LNCaP clone FGC (cell line): ENCODE results near the gene WSCD1.

Experiments used
- DNase-seq: peaks from one replicate; pipeline ENCODE4 v3.0.0-alpha.2; 2011; ENCODE audit warnings: low read depth
- H3K4me3 ChIP-seq: 2 replicates; pipeline ENCODE4 v1.5.1; 2011; ENCODE audit warnings: mild to moderate bottlenecking, low read depth, low read length, control low read depth
- CTCF ChIP-seq: IDR thresholded peaks from 2 replicates; pipeline ENCODE4 v1.5.1; 2012; ENCODE audit warnings: mild to moderate bottlenecking; ENCODE audit not compliant: control insufficient read depth, insufficient read depth; ENCODE audit errors: extremely low read depth

WSCD1 gene

GRCh38 chr17:6140728-6141330 lies 70.7 kb downstream of the WSCD1 start:
- no peak for TF ChIP-seq CTCF
- DNase-seq, result no peak
- no peak overlapping the region for H3K4me3 ChIP-seq

DNA sequence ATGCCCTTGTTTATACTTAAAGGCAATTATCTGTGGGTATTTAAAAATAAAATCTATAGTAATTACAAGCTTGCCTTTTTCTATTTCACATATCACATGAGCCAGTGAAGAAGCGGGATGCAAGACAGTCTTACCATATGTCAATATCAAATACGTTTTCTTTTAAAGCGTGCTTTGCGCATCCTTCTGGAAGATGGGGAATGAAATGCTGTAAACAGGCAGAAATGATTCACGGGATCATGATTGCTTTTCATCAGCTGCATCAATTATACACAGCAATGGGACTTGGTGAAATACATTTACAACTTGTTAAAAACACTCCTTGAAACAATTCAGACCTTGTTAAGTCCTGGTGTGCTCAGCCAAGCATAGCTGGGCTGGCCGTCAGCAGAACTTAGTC lies 72.5 kb downstream of the WSCD1 start:
- DNase-seq, result no peak
- H3K4me3 ChIP-seq, result no peak overlapping the region
- no peak for TF ChIP-seq CTCF

DNA sequence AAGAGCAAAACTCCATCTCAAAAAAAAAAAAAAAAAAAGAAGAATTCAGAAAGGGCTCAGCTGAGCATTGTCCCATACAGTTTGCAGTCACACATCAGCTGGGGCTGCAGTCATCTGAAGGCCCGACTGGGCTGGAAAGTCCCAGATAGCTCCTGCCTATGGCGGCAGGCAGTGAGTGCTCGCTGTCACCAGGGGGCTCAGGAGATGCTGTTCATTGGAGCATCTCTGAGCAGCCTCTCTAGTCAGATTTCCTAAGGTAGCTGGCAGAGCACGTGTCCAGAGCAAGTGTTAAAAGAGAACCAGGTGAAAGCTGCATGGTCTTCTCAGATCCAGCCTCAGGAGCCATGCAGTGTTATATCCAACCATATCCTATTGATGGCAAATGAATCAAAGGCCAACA lies 75.8 kb downstream of the WSCD1 start:
- DNase-seq, result no peak

DNA sequence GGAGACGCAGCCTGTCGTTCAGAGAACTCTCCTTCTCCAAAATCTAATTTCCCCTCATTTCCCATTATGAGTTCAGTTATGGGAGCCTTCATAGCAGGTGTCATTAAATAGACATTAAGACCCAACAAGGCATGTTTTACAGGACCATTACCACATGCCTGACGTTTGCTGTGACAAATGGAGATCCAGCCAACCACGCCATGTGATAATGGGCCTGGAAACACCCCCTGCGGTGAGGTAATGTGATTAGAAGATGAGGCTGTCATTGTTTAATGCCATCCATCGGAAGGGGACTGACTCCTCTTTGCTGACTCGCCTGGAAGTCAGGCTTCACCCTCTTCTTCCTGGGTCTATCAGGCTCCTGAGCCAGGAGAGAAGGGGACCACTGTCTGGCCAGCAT lies 76.9 kb downstream of the WSCD1 start:
- H3K4me3 ChIP-seq, result no peak overlapping the region
- no peak for TF ChIP-seq CTCF
- no peak for DNase-seq

More for the DNA sequence above, 75.8 kb downstream of the WSCD1 start:
- no peak for TF ChIP-seq CTCF
- H3K4me3 ChIP-seq, result no peak overlapping the region

GRCh38 chr17:6153375-6153774 lies 83.2 kb downstream of the WSCD1 start:
- no peak for DNase-seq
- no peak for TF ChIP-seq CTCF
- H3K4me3 ChIP-seq, result no peak overlapping the region

DNA sequence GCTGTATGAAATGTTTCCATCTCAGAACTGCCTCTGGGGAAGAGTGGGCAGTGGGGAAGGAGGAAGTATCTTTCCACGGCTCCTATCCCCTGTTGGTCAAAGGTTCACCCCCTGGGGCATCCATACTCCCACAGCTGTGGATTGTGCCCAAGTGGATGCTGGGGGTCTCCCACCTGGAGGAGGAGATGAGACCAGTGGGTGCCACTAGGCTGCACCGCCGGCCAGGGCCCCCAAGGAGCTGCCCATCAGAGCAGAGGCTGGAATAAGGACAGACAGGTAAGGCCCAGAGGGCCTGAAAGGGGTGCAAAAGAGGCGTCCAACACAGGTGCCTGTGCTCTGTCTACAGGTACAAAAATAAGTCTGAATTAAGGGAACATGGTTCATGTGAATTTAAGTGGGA lies 87.5 kb downstream of the WSCD1 start:
- no peak overlapping the region for H3K4me3 ChIP-seq
- TF ChIP-seq CTCF, result no peak
- no peak for DNase-seq

DNA sequence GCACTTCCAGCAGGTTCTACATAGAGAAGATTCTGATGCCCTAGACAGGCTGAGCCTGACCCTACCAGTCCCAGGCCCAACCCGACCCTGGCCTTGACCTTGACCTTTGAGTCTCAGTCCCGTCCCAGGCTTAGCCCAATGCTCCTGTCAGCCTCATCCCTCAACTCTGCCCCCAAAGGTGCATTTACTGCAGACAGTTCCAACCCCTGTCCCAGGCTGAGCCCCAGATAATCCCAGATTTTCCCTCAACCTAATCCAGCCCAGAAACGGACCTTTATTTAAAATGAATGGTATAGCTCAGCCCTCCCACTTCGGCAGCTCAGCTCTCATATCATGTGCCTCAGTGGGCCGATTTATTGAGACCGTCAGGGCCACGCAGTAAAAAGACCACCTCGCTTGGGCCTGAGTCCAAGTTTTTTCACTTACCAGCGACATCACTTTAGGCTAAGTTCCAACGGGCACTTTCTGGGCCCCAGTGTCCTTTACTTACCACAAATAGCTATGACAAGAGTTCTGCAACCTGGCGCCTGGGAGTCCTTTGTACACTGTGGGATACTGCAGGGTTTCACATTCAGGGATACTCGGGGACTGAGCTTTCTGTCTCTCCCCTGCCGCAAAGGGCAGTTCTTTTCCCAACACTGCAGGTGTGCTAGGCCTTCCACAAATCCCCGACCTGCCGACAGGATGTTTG lies 89.5 kb downstream of the WSCD1 start:
- TF ChIP-seq CTCF, result no peak
- no peak for DNase-seq
- no peak overlapping the region for H3K4me3 ChIP-seq
